ENCODE results near the gene LMX1B.

Gene LMX1B

DNA sequence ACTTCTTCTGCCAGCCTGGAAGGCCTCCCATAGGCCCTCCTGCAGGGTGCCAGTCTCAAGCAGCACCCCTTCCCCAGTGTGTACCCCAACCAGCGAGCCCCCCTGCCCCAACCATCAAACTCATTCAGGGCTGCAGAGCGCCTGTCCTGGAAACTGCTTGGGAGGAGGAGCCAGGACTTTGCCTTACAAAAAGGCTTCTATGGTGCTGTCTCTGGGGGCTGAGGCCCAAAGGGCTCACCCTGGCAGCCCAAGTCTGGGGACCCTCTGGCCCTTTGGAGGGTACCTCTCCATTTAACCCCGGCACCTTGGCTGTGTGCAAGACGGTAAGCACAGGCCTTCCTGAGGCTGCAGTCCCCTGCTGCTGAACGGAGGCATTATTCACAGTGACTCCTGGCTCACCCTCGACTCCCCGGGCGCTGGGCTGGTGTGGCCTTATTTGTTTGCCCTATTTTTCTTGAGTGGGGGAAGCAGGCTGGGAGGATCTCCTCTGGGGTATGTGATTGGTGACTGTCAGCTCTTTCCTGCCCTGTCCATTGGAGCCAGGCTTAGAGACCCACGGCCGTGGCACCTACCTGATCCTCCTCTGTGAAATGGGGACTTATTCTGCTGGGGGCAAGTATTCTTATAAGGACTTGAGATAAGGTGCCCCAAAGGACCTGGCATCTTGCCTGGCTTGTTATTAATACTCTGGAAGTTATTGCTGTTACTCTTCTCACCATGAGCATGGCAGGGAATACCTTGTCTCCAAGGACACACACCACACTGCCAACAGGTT, 5.8 kb downstream of the LMX1B start:
- Histone ChIP-seq H3K4me1 (ENCODE audit: control insufficient read depth in 1 of 2, insufficient read depth in 1 of 2, low read depth in 1 of 2, low read length in 1 of 2) (peaks cover 5 to 6% of the 10 kb centered on the region in 2 experiments), H3K9me3 (no peaks in the 10 kb centered on the region), H3K27me3 (peaks cover 100% of the 10 kb centered on the region), H3K36me3 (no peaks in the 10 kb centered on the region), H3K27ac (no peak overlapping the region), H3K4me3 (ENCODE audit: low read depth in 1 of 2, low read length in 1 of 2) (no peak overlapping the region)
- TF ChIP-seq CTCF (IDR thresholded peaks at IDR 0.05), result no peak

- Histone ChIP-seq H3K9me3 (no peaks in the 10 kb centered on the region), H3K27ac (no peak overlapping the region), H3K27me3 (peaks cover 100% of the 10 kb centered on the region), H3K36me3 (no peaks in the 10 kb centered on the region), H3K4me3 (ENCODE audit: low read depth in 1 of 2, low read length in 1 of 2) (no peak overlapping the region), H3K4me1 (ENCODE audit: control insufficient read depth in 1 of 2, insufficient read depth in 1 of 2, low read depth in 1 of 2, low read length in 1 of 2) (peaks cover 3 to 5% of the 10 kb centered on the region in 2 experiments)
- TF ChIP-seq CTCF (IDR thresholded peaks at IDR 0.05), result no peak
Measured at GRCh38 chr9:126620478-126620877, 6.8 kb downstream of the LMX1B start.

GRCh38 chr9:126621061-126621918, 7.6 kb downstream of the LMX1B start:
- TF ChIP-seq CTCF (IDR thresholded peaks at IDR 0.05), result no peak
- Histone ChIP-seq H3K36me3 (no peaks in the 10 kb centered on the region), H3K27me3 (peaks cover 100% of the 10 kb centered on the region), H3K4me3 (ENCODE audit: low read depth in 1 of 2, low read length in 1 of 2) (no peak overlapping the region), H3K9me3 (no peaks in the 10 kb centered on the region), H3K27ac (no peak overlapping the region), H3K4me1 (ENCODE audit: control insufficient read depth in 1 of 2, insufficient read depth in 1 of 2, low read depth in 1 of 2, low read length in 1 of 2) (peaks cover 8 to 10% of the 10 kb centered on the region in 2 experiments)

DNA sequence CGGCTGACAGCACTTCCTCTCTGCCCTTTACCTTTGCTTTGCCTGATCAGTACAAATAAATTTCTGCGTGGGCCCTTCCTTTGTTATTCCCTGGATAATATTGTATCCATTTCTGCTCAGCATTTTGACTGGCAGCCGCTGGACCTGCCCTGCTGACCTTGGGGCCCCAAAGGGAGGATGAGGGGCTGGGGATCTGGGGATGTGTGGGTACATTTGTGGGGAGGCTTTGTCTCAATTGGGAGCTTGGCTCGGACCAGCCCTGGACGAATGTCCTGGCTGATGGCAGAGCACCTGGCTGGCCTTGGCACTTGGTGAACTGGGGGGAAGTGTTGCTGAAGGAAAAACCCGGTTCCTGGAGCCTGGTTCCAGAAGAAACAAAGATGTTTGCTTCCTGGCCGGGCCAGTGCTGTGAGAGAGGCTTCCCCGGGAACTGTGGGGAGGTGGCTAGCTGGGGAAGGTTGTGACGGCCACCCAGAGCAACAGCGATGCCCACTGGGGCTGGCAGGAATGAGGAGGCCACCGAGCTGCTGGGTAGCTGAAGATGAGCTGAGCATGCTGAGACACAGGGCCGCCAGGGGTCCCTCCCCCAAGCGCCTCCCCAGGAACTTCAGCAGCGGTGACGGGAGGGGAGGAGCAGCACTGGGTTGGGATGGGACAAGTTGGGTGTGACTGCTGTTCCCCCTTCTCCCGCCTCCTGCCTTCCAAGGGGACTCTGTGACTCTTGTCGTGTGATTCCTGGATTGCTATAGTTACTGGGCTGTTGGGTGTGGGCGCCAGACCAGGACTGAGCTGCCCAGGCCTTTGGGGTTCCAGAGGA, 8.4 kb downstream of the LMX1B start:
- no peak for TF ChIP-seq CTCF (IDR thresholded peaks at IDR 0.05)
- no peaks in the 10 kb centered on the region for H3K9me3 ChIP-seq
- no peak overlapping the region for H3K4me3 ChIP-seq (ENCODE audit: low read depth in 1 of 2, low read length in 1 of 2)
- H3K4me1 ChIP-seq (ENCODE audit: control insufficient read depth in 1 of 2, insufficient read depth in 1 of 2, low read depth in 1 of 2, low read length in 1 of 2), result peaks cover 9 to 10% of the 10 kb centered on the region in 2 experiments
- H3K36me3 ChIP-seq, result no peaks in the 10 kb centered on the region
- peaks cover 100% of the 10 kb centered on the region for H3K27me3 ChIP-seq
- no peak overlapping the region for H3K27ac ChIP-seq

- TF ChIP-seq CTCF (IDR thresholded peaks at IDR 0.05), result no peak
- peaks cover 100% of the 10 kb centered on the region for H3K27me3 ChIP-seq
- no peak overlapping the region for H3K27ac ChIP-seq
- no peak overlapping the region for H3K4me3 ChIP-seq (ENCODE audit: low read depth in 1 of 2, low read length in 1 of 2)
- peaks cover 6 to 10% of the 10 kb centered on the region in 2 experiments for H3K4me1 ChIP-seq (ENCODE audit: control insufficient read depth in 1 of 2, insufficient read depth in 1 of 2, low read depth in 1 of 2, low read length in 1 of 2)
- no peaks in the 10 kb centered on the region for H3K9me3 ChIP-seq
- H3K36me3 ChIP-seq, result no peaks in the 10 kb centered on the region
Measured at GRCh38 chr9:126623314-126623666, 9.6 kb downstream of the LMX1B start.
